Measurements from ENCODE around the gene OR4K14. TPM values are rescaled to one million over a fixed set of nuclear protein-coding genes. Genes with fewer than 3 reads are reported as not detected.
"Not testable (repeated sequence)": the region's sequence is repeated elsewhere in the genome, so short reads cannot be mapped to it uniquely, and the experiment has no call there.

OR4K14 gene
- total RNA-seq, 1 donor from 2014 or later, result not detected

DNA sequence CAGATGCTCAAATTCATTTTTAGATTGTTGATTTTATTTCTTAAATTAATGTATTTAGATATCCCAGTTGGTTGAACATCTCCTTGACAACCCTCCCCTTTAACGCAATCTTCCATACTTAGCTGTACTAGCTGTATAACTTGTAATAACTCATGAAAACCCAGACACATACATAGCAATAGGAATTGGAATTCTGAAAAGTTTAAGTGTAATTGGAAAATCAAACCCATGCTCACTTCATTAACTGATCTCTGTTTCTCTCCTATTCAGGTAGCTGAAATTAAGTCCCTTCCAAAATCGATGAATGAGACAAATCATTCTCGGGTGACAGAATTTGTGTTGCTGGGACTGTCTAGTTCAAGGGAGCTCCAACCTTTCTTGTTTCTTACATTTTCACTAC is 43.8 kb downstream of the OR4K14 start, which contains the start of gene OR4K15:
Gene OR4K15 (plus strand): TSS at position 301 of the 400 bp plus-strand sequence. CDS start 0 bp downstream, at position 301.
- TF ChIP-seq, protein P1, sequence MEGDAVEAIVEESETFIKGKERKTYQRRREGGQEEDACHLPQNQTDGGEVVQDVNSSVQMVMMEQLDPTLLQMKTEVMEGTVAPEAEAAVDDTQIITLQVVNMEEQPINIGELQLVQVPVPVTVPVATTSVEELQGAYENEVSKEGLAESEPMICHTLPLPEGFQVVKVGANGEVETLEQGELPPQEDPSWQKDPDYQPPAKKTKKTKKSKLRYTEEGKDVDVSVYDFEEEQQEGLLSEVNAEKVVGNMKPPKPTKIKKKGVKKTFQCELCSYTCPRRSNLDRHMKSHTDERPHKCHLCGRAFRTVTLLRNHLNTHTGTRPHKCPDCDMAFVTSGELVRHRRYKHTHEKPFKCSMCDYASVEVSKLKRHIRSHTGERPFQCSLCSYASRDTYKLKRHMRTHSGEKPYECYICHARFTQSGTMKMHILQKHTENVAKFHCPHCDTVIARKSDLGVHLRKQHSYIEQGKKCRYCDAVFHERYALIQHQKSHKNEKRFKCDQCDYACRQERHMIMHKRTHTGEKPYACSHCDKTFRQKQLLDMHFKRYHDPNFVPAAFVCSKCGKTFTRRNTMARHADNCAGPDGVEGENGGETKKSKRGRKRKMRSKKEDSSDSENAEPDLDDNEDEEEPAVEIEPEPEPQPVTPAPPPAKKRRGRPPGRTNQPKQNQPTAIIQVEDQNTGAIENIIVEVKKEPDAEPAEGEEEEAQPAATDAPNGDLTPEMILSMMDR (IDR thresholded peaks at IDR 0.05), result no peak
- H3K36me3 ChIP-seq, result no peaks in the 10 kb centered on the region
- H3K4me3 ChIP-seq, result no peak within 1 kb of the TSS
- DNase-seq, result no peak
- no peaks in the 10 kb centered on the region for H3K27me3 ChIP-seq
- intact Hi-C loops (cut with DNase I), result no loop called here
- no peaks in the 10 kb centered on the region for H3K9me3 ChIP-seq
- no peak within 1 kb of the TSS for H3K27ac ChIP-seq
- H3K4me1 ChIP-seq, result no peaks in the 10 kb centered on the region
- no peak for ATAC-seq

DNA sequence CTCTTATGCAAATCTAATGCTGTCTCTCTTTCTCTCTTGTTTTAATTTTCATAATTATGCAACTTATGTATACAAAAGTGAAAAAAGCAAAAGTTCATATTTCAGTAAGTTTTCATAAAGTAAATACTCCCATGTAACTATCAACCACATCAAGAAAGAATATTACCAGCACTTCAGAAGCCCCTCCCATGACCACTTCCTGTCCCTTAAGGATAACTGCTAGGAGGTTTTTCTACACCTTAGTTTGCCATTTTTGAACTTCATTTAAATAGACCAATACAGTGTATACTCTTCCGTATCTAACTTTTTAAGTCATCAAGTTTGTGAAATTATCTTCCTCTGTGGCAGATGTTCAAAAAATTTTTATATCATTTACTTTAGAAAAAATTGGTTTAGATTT is 44.3 kb downstream of the OR4K14 start:
- H3K36me3 ChIP-seq, result no peaks in the 10 kb centered on the region
- TF ChIP-seq, protein P1 (IDR thresholded peaks at IDR 0.05), result no peak
- no peak overlapping the region for H3K27ac ChIP-seq
- H3K4me1 ChIP-seq, result no peaks in the 10 kb centered on the region
- H3K9me3 ChIP-seq, result no peaks in the 10 kb centered on the region
- intact Hi-C loops (cut with DNase I), result no loop called here
- H3K4me3 ChIP-seq, result no peak overlapping the region
- DNase-seq (no peak), ATAC-seq (no peak)
- H3K27me3 ChIP-seq, result no peaks in the 10 kb centered on the region

GRCh38 chr14:19969735-19970134 is 49.4 kb downstream of the OR4K14 start:
- H3K4me1 ChIP-seq; DNase-seq; H3K27ac ChIP-seq; ATAC-seq; H3K9me3 ChIP-seq; H3K36me3 ChIP-seq; H3K27me3 ChIP-seq; intact Hi-C loops (cut with DNase I); H3K4me3 ChIP-seq: not testable (repeated sequence)

Other genes starting within 250 kb of the OR4K14 start
- not detected for gene OR4M1, start 245.8 kb downstream of the OR4K14 start, total RNA-seq
- not detected for gene OR4N2, start 215.5 kb downstream of the OR4K14 start, total RNA-seq
- not detected for gene OR4K2, start 144.2 kb downstream of the OR4K14 start, total RNA-seq
- not detected for gene OR4K5, start 98.7 kb downstream of the OR4K14 start, total RNA-seq
- not detected for gene OR4K1, start 88.4 kb downstream of the OR4K14 start, total RNA-seq
- gene OR4K15, start 43.7 kb downstream of the OR4K14 start, total RNA-seq, result not detected
- gene OR4Q2, start 17.1 kb downstream of the OR4K14 start, total RNA-seq, result not detected
- not detected for gene OR4K13, start 16.7 kb upstream of the OR4K14 start, total RNA-seq
- gene OR4L1, start 40.7 kb upstream of the OR4K14 start, total RNA-seq, result not detected
- gene OR4K17, start 91.4 kb upstream of the OR4K14 start, total RNA-seq, result not detected
- gene OR4N5, start 119.5 kb upstream of the OR4K14 start, total RNA-seq, result not detected
- not detected for gene OR11G2, start 171.6 kb upstream of the OR4K14 start, total RNA-seq
- gene OR11H6, start 204.4 kb upstream of the OR4K14 start, total RNA-seq, result not detected
- not detected for gene OR11H7, start 209.7 kb upstream of the OR4K14 start, total RNA-seq
- not detected for gene OR11H4, start 220.0 kb upstream of the OR4K14 start, total RNA-seq

Measured in upper lobe of right lung (tissue), 1 donor.